DND-41 (cell line): ENCODE measurements around the gene INPP5A.

Experiments
- ATAC-seq: fragments of 200-7000 bp; cut with Tn5 transposase; 3 replicates; pipeline ENCODE4 v1.9.1; 2021; ENCODE audit warnings: low read depth; ENCODE audit not compliant: insufficient read depth
- DNase-seq: peaks from one replicate; pipeline ENCODE4 v3.0.0-alpha.2; 2020
- H2AFZ ChIP-seq: 2 replicates; pipeline ENCODE4 v1.6.0; 2012; ENCODE audit warnings: low read depth, low read length
- H3K27ac ChIP-seq: 2 replicates; pipeline ENCODE4 v1.5.1; 2012; ENCODE audit warnings: low read length, inconsistent platforms
- H3K27me3 ChIP-seq: fragments of 200-600 bp; sonication (generic); 2 replicates; pipeline ENCODE4 v1.6.0; 2012; ENCODE audit warnings: low read length, mild to moderate bottlenecking, inconsistent platforms; ENCODE audit not compliant: insufficient read depth, poor library complexity
- H3K36me3 ChIP-seq: 2 replicates; pipeline ENCODE4 v1.5.1; 2012; ENCODE audit warnings: low read length, inconsistent platforms; ENCODE audit not compliant: insufficient read depth
- H3K4me1 ChIP-seq: 2 replicates; pipeline ENCODE4 v1.5.1; 2012; ENCODE audit warnings: mild to moderate bottlenecking, low read length; ENCODE audit not compliant: insufficient read depth
- H3K4me2 ChIP-seq: 2 replicates; pipeline ENCODE4 v1.6.0; 2012; ENCODE audit warnings: mild to moderate bottlenecking, moderate library complexity, low read length, inconsistent platforms; ENCODE audit not compliant: insufficient read depth
- H3K4me3 ChIP-seq, 2 experiments: fragments of 200-600 bp in 1 of 2; shearing (Covaris generic) in 1 of 2; 2 replicates each; pipeline ENCODE4 v1.5.1; 2012 to 2016; ENCODE audit warnings: inconsistent platforms in 2 of 2, low read length in 2 of 2, mild to moderate bottlenecking in 2 of 2, low read depth in 1 of 2, moderate library complexity in 1 of 2
- H3K79me2 ChIP-seq: 2 replicates; pipeline ENCODE4 v1.6.0; 2012; ENCODE audit warnings: low read length, inconsistent platforms; ENCODE audit not compliant: insufficient read depth
- H3K9ac ChIP-seq: 2 replicates; pipeline ENCODE4 v1.6.0; 2012; ENCODE audit warnings: low read depth, mild to moderate bottlenecking, inconsistent platforms, low read length, moderate library complexity
- H3K9me3 ChIP-seq: 2 replicates; pipeline ENCODE4 v1.5.1; 2012; ENCODE audit warnings: low read length, moderate library complexity, mild to moderate bottlenecking, inconsistent platforms; ENCODE audit not compliant: insufficient read depth, severe bottlenecking
- H4K20me1 ChIP-seq: 2 replicates; pipeline ENCODE4 v1.6.0; 2012; ENCODE audit warnings: low read length; ENCODE audit not compliant: insufficient read depth
- EZH2 ChIP-seq: IDR thresholded peaks from 3 replicates; pipeline ENCODE4 v1.6.1; 2012; ENCODE audit warnings: borderline replicate concordance, low read depth, mild to moderate bottlenecking, moderate library complexity, low read length, inconsistent platforms; ENCODE audit not compliant: severe bottlenecking
- TF ChIP-seq, protein P1 (sequence below): IDR thresholded peaks from 2 replicates; pipeline ENCODE4 v1.5.1; 2012; ENCODE audit warnings: borderline replicate concordance, low read length, moderate library complexity, mild to moderate bottlenecking; ENCODE audit not compliant: poor library complexity, severe bottlenecking; ENCODE audit errors: extremely low read depth

Gene INPP5A

DNA sequence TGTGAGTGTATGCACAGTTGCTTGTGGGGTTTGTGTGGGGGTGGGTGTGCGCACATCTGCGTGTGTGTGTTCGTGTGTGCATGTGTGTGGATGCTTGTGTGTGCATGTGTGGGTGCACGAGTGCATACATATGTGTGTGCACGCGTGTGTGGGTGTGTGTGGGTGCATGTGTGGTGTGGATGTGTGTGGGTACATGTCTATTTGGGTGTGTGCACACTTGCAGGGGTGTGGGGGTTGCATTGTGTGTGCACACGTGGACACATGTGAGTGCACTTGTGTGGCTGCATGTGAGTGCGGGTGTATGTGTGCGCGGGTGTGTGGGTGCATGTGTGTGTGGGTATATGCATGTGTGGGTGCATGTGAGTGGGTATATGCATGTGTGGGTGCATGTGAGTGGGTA is 174.7 kb downstream of the INPP5A start:
- Histone ChIP-seq H3K4me2 (no peak overlapping the region), H3K79me2 (no peaks in the 10 kb centered on the region), H3K4me1 (no peaks in the 10 kb centered on the region), H3K27me3 (no peaks in the 10 kb centered on the region), H3K9ac (no peak overlapping the region), H4K20me1 (peaks cover 12% of the 10 kb centered on the region; the same call in 1 of the 2 replicates), H3K36me3 (peaks cover 73% of the 10 kb centered on the region), H3K4me3 (no peak overlapping the region), H3K27ac (no peak overlapping the region), H3K9me3 (no peaks in the 10 kb centered on the region), H2AFZ (no peak overlapping the region)
- DNase-seq = no peak
- ATAC-seq = no peak
- TF ChIP-seq EZH2 = no peak
- TF ChIP-seq, protein P1, sequence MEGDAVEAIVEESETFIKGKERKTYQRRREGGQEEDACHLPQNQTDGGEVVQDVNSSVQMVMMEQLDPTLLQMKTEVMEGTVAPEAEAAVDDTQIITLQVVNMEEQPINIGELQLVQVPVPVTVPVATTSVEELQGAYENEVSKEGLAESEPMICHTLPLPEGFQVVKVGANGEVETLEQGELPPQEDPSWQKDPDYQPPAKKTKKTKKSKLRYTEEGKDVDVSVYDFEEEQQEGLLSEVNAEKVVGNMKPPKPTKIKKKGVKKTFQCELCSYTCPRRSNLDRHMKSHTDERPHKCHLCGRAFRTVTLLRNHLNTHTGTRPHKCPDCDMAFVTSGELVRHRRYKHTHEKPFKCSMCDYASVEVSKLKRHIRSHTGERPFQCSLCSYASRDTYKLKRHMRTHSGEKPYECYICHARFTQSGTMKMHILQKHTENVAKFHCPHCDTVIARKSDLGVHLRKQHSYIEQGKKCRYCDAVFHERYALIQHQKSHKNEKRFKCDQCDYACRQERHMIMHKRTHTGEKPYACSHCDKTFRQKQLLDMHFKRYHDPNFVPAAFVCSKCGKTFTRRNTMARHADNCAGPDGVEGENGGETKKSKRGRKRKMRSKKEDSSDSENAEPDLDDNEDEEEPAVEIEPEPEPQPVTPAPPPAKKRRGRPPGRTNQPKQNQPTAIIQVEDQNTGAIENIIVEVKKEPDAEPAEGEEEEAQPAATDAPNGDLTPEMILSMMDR = no peak

DNA sequence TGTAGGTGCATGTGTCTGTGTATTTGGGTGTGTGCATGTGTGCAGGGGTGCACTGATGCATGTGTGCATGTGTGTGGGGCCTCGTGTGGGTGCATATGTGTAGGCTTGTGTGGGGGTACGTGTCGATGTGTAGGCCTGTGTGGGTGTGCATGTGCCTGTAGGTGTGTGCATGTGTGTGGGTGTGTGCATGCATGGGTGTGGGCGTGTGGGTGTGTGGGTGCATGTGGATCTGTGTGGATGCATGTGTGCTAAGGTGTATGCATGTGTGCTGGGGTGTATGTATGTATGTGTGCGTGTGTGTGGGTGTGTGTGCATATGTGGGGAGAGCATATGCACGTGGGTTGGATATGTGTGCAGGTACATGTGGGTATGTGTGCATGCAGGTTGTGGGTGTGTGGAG is 175.2 kb downstream of the INPP5A start:
- H2AFZ ChIP-seq = no peak overlapping the region
- H3K27ac ChIP-seq = no peak overlapping the region
- no peak for DNase-seq
- H3K4me2 ChIP-seq = no peak overlapping the region
- H3K9me3 ChIP-seq = no peaks in the 10 kb centered on the region
- no peak overlapping the region for H3K9ac ChIP-seq
- TF ChIP-seq, protein P1 = no peak
- no peak for TF ChIP-seq EZH2
- H3K36me3 ChIP-seq = peaks cover 69% of the 10 kb centered on the region
- no peaks in the 10 kb centered on the region for H3K4me1 ChIP-seq
- no peaks in the 10 kb centered on the region for H3K79me2 ChIP-seq
- no peaks in the 10 kb centered on the region for H3K27me3 ChIP-seq
- H3K4me3 ChIP-seq = no peak overlapping the region
- H4K20me1 ChIP-seq = peaks cover 12% of the 10 kb centered on the region; the same call in 1 of the 2 replicates
- no peak for ATAC-seq

DNA sequence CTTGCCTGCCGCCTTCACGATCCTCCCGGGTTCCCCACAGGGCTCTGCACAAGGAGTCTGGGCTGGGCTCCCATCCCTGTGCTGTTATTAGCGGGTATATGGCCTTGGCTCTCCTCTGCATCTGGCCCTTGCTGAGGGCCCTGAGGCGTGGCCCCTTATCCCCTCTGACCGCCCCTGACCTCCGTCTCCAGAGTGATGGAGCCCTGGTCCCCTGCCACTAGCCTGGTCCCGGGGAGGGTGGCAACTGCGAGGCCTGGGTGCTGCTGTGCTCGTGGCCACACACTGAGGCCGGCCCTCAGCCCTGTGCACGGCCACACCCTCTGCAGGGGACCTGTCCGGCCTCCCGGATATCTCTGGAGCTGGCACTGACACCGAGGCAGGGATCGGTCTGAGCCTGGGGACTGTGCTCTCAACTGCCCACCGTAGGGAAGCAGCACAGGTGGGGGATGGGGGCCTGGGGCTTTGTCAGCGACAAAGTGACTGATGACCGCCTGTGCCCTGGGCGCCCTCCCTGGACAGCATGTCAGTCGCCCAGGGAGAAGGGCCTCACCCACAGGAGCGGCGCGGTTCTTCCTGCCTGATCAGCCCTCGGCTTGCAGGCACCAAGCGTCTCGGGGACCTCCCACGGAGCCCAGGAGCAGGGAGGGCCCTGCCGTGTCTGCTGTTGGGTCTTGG is 176.0 kb downstream of the INPP5A start:
- Histone ChIP-seq H3K9me3 (no peaks in the 10 kb centered on the region), H3K4me3 (no peak overlapping the region), H3K4me1 (no peaks in the 10 kb centered on the region), H3K27ac (no peak overlapping the region), H3K4me2 (no peak overlapping the region), H4K20me1 (peaks cover 12% of the 10 kb centered on the region; the same call in 1 of the 2 replicates), H3K27me3 (no peaks in the 10 kb centered on the region), H2AFZ (no peak overlapping the region), H3K36me3 (peaks cover 65% of the 10 kb centered on the region), H3K79me2 (no peaks in the 10 kb centered on the region), H3K9ac (no peak overlapping the region)
- ATAC-seq (no peak), DNase-seq (no peak)
- TF ChIP-seq, protein P1 = no peak
- TF ChIP-seq EZH2 = no peak
